HEK293 (cell line): ENCODE results near the gene ITGAX.

Experiments
- CTCF ChIA-PET: fragments of 350-600 bp; formaldehyde crosslinking; extraction: SDS; loops from one replicate; lab custom pipeline; 2021; ENCODE audit warnings: antibody characterized with exemption; lab: Yijun Ruan, JAX
- POLR2A ChIA-PET: fragments of 300-600 bp; formaldehyde crosslinking; extraction: SDS; loops from one replicate; lab custom pipeline; 2020; ENCODE audit warnings: antibody characterized with exemption, inconsistent platforms; lab: Yijun Ruan, JAX
- H3K27ac ChIP-seq: fragments of 200-500 bp; sonication (Bioruptor generic); 2 replicates; pipeline ENCODE4 v1.5.1; 2014; ENCODE audit warnings: low read depth, low read length, control low read depth, inconsistent platforms; ENCODE audit errors: extremely low read depth
- H3K36me3 ChIP-seq, 2 experiments: fragments of 200-500 bp in 1 of 2; sonication (Bioruptor generic) in 1 of 2; 1 replicate in 1 of 2; 2 replicates in 1 of 2; pipeline ENCODE4 v1.5.1; 2014 to 2017; ENCODE audit warnings: inconsistent platforms in 2 of 2, low read length in 2 of 2; ENCODE audit not compliant: control insufficient read depth in 2 of 2, insufficient read depth in 1 of 2
- H3K4me1 ChIP-seq: fragments of 200-500 bp; sonication (Bioruptor generic); 2 replicates; pipeline ENCODE4 v1.5.1; 2014; ENCODE audit warnings: mild to moderate bottlenecking, low read length, inconsistent platforms; ENCODE audit not compliant: control insufficient read depth, insufficient read depth
- H3K4me3 ChIP-seq: 2 replicates; pipeline ENCODE4 v1.5.1; 2011; ENCODE audit warnings: low read depth, mild to moderate bottlenecking, control low read depth, low read length, moderate library complexity
- H3K9me3 ChIP-seq: fragments of 200-500 bp; sonication (Bioruptor generic); 2 replicates; pipeline ENCODE4 v1.5.1; 2014; ENCODE audit warnings: low read depth, low read length, inconsistent platforms; ENCODE audit not compliant: control insufficient read depth, insufficient read depth
- KLF8 ChIP-seq: fragments of 450-650 bp; formaldehyde crosslinking; IDR thresholded peaks from 2 replicates; pipeline ENCODE4 v1.5.1; 2016; ENCODE audit warnings: missing biosample characterization, missing genetic modification characterization
- OVOL3 ChIP-seq: fragments of 450-650 bp; formaldehyde crosslinking; IDR thresholded peaks from 2 replicates; pipeline ENCODE4 v1.5.1; 2016; ENCODE audit warnings: missing biosample characterization, missing genetic modification characterization
- PRDM4 ChIP-seq: fragments of 450-650 bp; formaldehyde crosslinking; IDR thresholded peaks from 2 replicates; pipeline ENCODE4 v1.5.1; 2017; ENCODE audit warnings: missing biosample characterization, missing genetic modification characterization
- TCF7L2 ChIP-seq: IDR thresholded peaks from 2 replicates; pipeline ENCODE4 v1.6.1; 2011; ENCODE audit warnings: low read depth, mild to moderate bottlenecking, inconsistent platforms, low read length, moderate library complexity, borderline replicate concordance
- ZBTB21 ChIP-seq: fragments of 450-650 bp; formaldehyde crosslinking; IDR thresholded peaks from 2 replicates; pipeline ENCODE4 v1.5.1; 2017; ENCODE audit warnings: missing biosample characterization, missing genetic modification characterization
- ZFP37 ChIP-seq: fragments of 450-650 bp; formaldehyde crosslinking; IDR thresholded peaks from 2 replicates; pipeline ENCODE4 v1.5.1; 2016; ENCODE audit warnings: missing biosample characterization, missing genetic modification characterization
- ZNF133 ChIP-seq: fragments of 450-650 bp; formaldehyde crosslinking; IDR thresholded peaks from 2 replicates; pipeline ENCODE4 v1.5.1; 2016; ENCODE audit warnings: missing biosample characterization, missing genetic modification characterization
- ZNF239 ChIP-seq: fragments of 450-650 bp; formaldehyde crosslinking; IDR thresholded peaks from 2 replicates; pipeline ENCODE4 v1.5.1; 2016; ENCODE audit warnings: missing biosample characterization, missing genetic modification characterization
- ZNF433 ChIP-seq: fragments of 450-650 bp; formaldehyde crosslinking; IDR thresholded peaks from 2 replicates; pipeline ENCODE4 v1.5.1; 2016; ENCODE audit warnings: missing biosample characterization, missing genetic modification characterization, low read depth
- ZNF48 ChIP-seq: fragments of 450-650 bp; formaldehyde crosslinking; IDR thresholded peaks from 2 replicates; pipeline ENCODE4 v1.5.1; 2016; ENCODE audit warnings: missing biosample characterization, missing genetic modification characterization
- ZNF548 ChIP-seq: fragments of 450-650 bp; formaldehyde crosslinking; IDR thresholded peaks from 2 replicates; pipeline ENCODE4 v1.5.1; 2016; ENCODE audit warnings: missing biosample characterization, missing genetic modification characterization
- ZNF571 ChIP-seq: fragments of 450-650 bp; formaldehyde crosslinking; IDR thresholded peaks from 2 replicates; pipeline ENCODE4 v1.5.0; 2017; ENCODE audit warnings: missing biosample characterization, missing genetic modification characterization
- ZNF585B ChIP-seq: fragments of 450-650 bp; formaldehyde crosslinking; IDR thresholded peaks from 2 replicates; pipeline ENCODE4 v1.5.1; 2016; ENCODE audit warnings: missing biosample characterization, missing genetic modification characterization
- ZNF626 ChIP-seq: fragments of 450-650 bp; sonication (Bioruptor Pico); formaldehyde crosslinking; IDR thresholded peaks from 2 replicates; pipeline ENCODE4 v1.5.1; 2018; ENCODE audit warnings: missing biosample characterization, missing genetic modification characterization, inconsistent platforms
- ZNF629 ChIP-seq: fragments of 450-650 bp; formaldehyde crosslinking; IDR thresholded peaks from 2 replicates; pipeline ENCODE4 v1.5.1; 2017; ENCODE audit warnings: missing biosample characterization, missing genetic modification characterization
- ZNF639 ChIP-seq: fragments of 450-650 bp; formaldehyde crosslinking; IDR thresholded peaks from 2 replicates; pipeline ENCODE4 v1.5.1; 2016; ENCODE audit warnings: missing biosample characterization, missing genetic modification characterization
- ZNF654 ChIP-seq: fragments of 450-650 bp; formaldehyde crosslinking; IDR thresholded peaks from 2 replicates; pipeline ENCODE4 v1.5.1; 2016; ENCODE audit warnings: low read depth, missing biosample characterization, missing genetic modification characterization
- ZNF664 ChIP-seq: fragments of 450-650 bp; formaldehyde crosslinking; IDR thresholded peaks from 2 replicates; pipeline ENCODE4 v1.5.1; 2016; ENCODE audit warnings: missing biosample characterization, missing genetic modification characterization
- ZNF692 ChIP-seq: fragments of 450-650 bp; formaldehyde crosslinking; IDR thresholded peaks from 2 replicates; pipeline ENCODE4 v1.5.1; 2016; ENCODE audit warnings: missing biosample characterization, missing genetic modification characterization
- ZNF704 ChIP-seq: fragments of 450-650 bp; formaldehyde crosslinking; IDR thresholded peaks from 2 replicates; pipeline ENCODE4 v1.5.1; 2016; ENCODE audit warnings: missing biosample characterization, missing genetic modification characterization
- TF ChIP-seq, protein P1 (sequence below): fragments of 450-650 bp; formaldehyde crosslinking; IDR thresholded peaks from 2 replicates; pipeline ENCODE4 v1.5.1; 2016; ENCODE audit warnings: missing biosample characterization, missing genetic modification characterization
- TF ChIP-seq, protein P2 (sequence below): fragments of 450-650 bp; IDR thresholded peaks from 2 replicates; pipeline ENCODE4 v1.5.1; 2018; ENCODE audit warnings: missing biosample characterization, mild to moderate bottlenecking, missing genetic modification characterization
- TF ChIP-seq, protein P3 (sequence below): fragments of 450-650 bp; formaldehyde crosslinking; IDR thresholded peaks from 2 replicates; pipeline ENCODE4 v1.5.1; 2016; ENCODE audit warnings: missing biosample characterization, missing genetic modification characterization
- TF ChIP-seq, protein P4 (sequence below): fragments of 450-650 bp; formaldehyde crosslinking; IDR thresholded peaks from 2 replicates; pipeline ENCODE4 v1.5.1; 2016; ENCODE audit warnings: missing biosample characterization, missing genetic modification characterization

The ITGAX gene

DNA sequence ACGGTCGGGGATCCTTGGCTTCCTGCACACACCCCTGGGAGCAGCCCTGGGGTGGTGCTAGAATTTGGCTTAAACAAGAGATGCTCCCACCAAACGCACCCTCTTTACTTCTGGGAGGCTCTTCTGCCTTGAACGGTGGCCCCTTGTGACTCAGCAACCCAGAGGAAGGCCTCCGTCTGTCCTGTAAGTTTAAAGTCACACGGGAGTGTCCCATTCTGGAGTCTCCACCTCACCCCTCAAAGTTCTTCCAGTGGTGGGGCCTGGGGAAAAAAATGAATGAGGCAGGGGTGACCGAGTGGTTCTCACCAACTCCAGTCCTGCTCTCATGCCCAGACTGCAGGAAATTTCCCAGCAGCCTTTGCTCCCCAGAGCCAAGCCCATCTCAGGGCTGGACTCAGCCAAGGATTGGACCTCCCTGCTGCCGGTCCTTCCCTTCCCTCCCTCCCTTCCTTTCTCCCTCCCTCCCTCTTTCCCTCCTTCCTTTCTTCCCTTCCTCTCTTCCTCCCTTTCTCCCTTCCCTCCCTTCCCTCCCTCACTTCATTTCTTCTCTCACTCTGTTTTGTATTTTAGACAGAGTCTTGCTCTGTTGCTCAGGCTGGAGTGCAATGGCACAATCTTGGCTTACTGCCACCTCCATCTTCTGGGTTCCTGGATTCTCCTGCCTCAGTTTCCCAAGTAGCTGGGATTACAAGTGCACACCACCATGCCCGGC lies 49.5 kb downstream of the ITGAX start:
- ChIA-PET POLR2A (interaction anchor here (0.6 kb wide), 1 partner anchor 384 kb away, joined by 4 read pairs; no protein-coding TSS in a partner anchor), CTCF (interaction anchor here (0.6 to 1.3 kb wide), 2 partner anchors 21 to 262 kb away, joined by 3 read pairs; no protein-coding TSS in a partner anchor)
- peaks cover 0 to 25% of the 10 kb centered on the region in 2 experiments; a peak in 1 of 3 replicates for H3K36me3 ChIP-seq
- no peaks in the 10 kb centered on the region for H3K9me3 ChIP-seq
- H3K4me1 ChIP-seq, result no peaks in the 10 kb centered on the region
- no peak overlapping the region; the same call in 1 of the 2 replicates for H3K27ac ChIP-seq
- peak overlapping the region; percentile 6 for H3K4me3 ChIP-seq
- TF ChIP-seq ZNF626 (no peak), ZNF548 (no peak), ZNF629 (tag by site-specific recombination) (peak; percentile 28; the same call in 1 of the 2 replicates), TCF7L2 (no peak), ZNF48 (no peak), ZNF664 (tag by site-specific recombination) (no peak), ZNF239 (tag by site-specific recombination) (no peak), ZNF585B (no peak), PRDM4 (no peak), ZNF571 (tag by site-specific recombination) (no peak), ZFP37 (tag by site-specific recombination) (no peak), KLF8 (tag by site-specific recombination) (peak; percentile 61; the same call in 1 of the 2 replicates), ZNF639 (tag by site-specific recombination) (no peak), ZNF433 (tag by site-specific recombination) (no peak), ZNF654 (tag by site-specific recombination) (no peak), ZNF704 (tag by site-specific recombination) (no peak), ZBTB21 (no peak), ZNF133 (tag by site-specific recombination) (no peak), ZNF692 (tag by site-specific recombination) (peak; percentile 44), OVOL3 (tag by site-specific recombination) (no peak)
- TF ChIP-seq, protein P1, sequence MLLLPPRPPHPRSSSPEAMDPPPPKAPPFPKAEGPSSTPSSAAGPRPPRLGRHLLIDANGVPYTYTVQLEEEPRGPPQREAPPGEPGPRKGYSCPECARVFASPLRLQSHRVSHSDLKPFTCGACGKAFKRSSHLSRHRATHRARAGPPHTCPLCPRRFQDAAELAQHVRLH (tag by site-specific recombination), result no peak
- TF ChIP-seq, protein P2, sequence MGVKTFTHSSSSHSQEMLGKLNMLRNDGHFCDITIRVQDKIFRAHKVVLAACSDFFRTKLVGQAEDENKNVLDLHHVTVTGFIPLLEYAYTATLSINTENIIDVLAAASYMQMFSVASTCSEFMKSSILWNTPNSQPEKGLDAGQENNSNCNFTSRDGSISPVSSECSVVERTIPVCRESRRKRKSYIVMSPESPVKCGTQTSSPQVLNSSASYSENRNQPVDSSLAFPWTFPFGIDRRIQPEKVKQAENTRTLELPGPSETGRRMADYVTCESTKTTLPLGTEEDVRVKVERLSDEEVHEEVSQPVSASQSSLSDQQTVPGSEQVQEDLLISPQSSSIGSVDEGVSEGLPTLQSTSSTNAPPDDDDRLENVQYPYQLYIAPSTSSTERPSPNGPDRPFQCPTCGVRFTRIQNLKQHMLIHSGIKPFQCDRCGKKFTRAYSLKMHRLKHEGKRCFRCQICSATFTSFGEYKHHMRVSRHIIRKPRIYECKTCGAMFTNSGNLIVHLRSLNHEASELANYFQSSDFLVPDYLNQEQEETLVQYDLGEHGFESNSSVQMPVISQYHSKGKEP (tag by site-specific recombination), result no peak
- TF ChIP-seq, protein P3, sequence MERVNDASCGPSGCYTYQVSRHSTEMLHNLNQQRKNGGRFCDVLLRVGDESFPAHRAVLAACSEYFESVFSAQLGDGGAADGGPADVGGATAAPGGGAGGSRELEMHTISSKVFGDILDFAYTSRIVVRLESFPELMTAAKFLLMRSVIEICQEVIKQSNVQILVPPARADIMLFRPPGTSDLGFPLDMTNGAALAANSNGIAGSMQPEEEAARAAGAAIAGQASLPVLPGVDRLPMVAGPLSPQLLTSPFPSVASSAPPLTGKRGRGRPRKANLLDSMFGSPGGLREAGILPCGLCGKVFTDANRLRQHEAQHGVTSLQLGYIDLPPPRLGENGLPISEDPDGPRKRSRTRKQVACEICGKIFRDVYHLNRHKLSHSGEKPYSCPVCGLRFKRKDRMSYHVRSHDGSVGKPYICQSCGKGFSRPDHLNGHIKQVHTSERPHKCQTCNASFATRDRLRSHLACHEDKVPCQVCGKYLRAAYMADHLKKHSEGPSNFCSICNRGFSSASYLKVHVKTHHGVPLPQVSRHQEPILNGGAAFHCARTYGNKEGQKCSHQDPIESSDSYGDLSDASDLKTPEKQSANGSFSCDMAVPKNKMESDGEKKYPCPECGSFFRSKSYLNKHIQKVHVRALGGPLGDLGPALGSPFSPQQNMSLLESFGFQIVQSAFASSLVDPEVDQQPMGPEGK (tag by site-specific recombination), result 0 out of 2 replicates have a peak, but pooled peaks have one; percentile 28
- TF ChIP-seq, protein P4, sequence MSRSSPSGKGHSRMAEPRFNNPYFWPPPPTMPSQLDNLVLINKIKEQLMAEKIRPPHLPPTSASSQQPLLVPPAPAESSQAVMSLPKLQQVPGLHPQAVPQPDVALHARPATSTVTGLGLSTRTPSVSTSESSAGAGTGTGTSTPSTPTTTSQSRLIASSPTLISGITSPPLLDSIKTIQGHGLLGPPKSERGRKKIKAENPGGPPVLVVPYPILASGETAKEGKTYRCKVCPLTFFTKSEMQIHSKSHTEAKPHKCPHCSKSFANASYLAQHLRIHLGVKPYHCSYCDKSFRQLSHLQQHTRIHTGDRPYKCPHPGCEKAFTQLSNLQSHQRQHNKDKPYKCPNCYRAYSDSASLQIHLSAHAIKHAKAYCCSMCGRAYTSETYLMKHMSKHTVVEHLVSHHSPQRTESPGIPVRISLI (tag by site-specific recombination), result no peak
